ENCODE results near the gene TMEM63A.

Gene TMEM63A

DNA sequence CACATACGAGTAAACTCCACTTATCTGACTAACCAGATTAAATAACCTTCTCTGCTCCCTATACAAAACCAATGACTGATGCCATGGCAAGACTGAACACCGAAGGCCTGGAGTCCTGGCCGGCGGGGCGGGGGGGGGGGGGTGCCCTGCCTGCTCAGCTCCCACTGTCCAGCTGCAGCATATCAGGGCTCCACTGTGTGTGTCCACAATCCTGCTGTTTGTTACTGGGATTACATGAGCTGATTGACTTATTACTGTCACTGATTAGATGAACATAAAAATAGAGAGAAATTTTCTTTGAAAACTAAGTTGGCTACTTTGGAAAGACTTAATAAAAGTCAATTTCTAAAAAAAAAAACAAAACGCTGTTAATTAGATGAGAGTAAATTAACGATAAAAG lies 24.9 kb downstream of the TMEM63A start:
- H3K4me3 ChIP-seq (replicated peaks; ENCODE audit: low read depth, low read length): no peak overlapping the region
- no peak for TF ChIP-seq CTCF (IDR thresholded peaks at IDR 0.05; ENCODE audit: low read length, missing control alignments)
- no peak for DNase-seq (ENCODE audit: low read depth)

GRCh38 chr1:225855503-225856300 lies 26.5 kb downstream of the TMEM63A start:
- no peak overlapping the region for H3K4me3 ChIP-seq (replicated peaks; ENCODE audit: low read depth, low read length)
- DNase-seq (ENCODE audit: low read depth): no peak
- peak; percentile 2 for TF ChIP-seq CTCF (IDR thresholded peaks at IDR 0.05; ENCODE audit: low read length, missing control alignments)

- DNase-seq (ENCODE audit: low read depth): no peak
- TF ChIP-seq CTCF (IDR thresholded peaks at IDR 0.05; ENCODE audit: low read length, missing control alignments): no peak
- no peak overlapping the region for H3K4me3 ChIP-seq (replicated peaks; ENCODE audit: low read depth, low read length)
Measured at GRCh38 chr1:225853441-225853840, 28.7 kb downstream of the TMEM63A start.

- DNase-seq (ENCODE audit: low read depth): no peak
- TF ChIP-seq CTCF (IDR thresholded peaks at IDR 0.05; ENCODE audit: low read length, missing control alignments): no peak
- no peak overlapping the region for H3K4me3 ChIP-seq (replicated peaks; ENCODE audit: low read depth, low read length)
Measured at GRCh38 chr1:225852413-225853124, 29.6 kb downstream of the TMEM63A start.

- H3K4me3 ChIP-seq (replicated peaks; ENCODE audit: low read depth, low read length): no peak overlapping the region
- no peak for DNase-seq (ENCODE audit: low read depth)
- no peak for TF ChIP-seq CTCF (IDR thresholded peaks at IDR 0.05; ENCODE audit: low read length, missing control alignments)
Measured at GRCh38 chr1:225851805-225852204, 30.4 kb downstream of the TMEM63A start.

DNA sequence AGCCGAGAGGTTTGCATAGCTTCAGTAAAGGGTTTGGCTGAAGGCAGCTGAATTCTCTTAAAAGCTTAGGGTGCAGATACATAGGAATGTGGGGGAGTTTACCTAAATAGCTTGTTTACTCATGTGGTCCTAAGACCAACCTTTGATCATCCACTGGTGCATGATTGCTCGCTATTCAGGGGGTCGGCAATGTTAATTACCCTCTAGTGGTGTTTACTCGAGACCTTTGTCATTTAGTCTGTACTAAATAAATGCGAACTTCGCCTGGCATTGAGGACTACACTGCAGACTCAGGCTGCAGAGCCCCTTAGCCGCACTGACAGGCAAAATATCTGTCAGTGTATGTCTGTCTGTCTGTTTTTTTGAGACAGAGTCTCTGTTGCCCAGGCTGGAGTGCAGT lies 31.8 kb downstream of the TMEM63A start:
- no peak for DNase-seq (ENCODE audit: low read depth)
- H3K4me3 ChIP-seq (replicated peaks; ENCODE audit: low read depth, low read length): no peak overlapping the region
- TF ChIP-seq CTCF (IDR thresholded peaks at IDR 0.05; ENCODE audit: low read length, missing control alignments): no peak

Data from fibroblast of pulmonary artery (primary cell).